ENCODE measurements around the gene MAPKAPK5. TPM values are rescaled to one million over a fixed set of nuclear protein-coding genes. Genes with fewer than 3 reads are reported as not detected.

MAPKAPK5 gene
- total and polyA plus RNA-seq, 9 of the 15 experiments (the other 6 are each of a cell fraction or from before 2014, with no cell fraction given), result 11.6 to 72.1 (median 60.4) TPM

- FAIRE-seq, result no peak
- Histone ChIP-seq H3K79me2 (ENCODE audit: control insufficient read depth, insufficient read depth, low read length) (peaks cover 94% of the 10 kb centered on the region), H3K4me3 (no peak overlapping the region), H3K27ac (ENCODE audit: extremely low read depth, low read depth, low read length) (peak overlapping the region; percentile 30), H3K9me3 (replicated peaks; ENCODE audit: control insufficient read depth, insufficient read depth, low read depth, low read length) (no peaks in the 10 kb centered on the region; the same call in 1 of the 2 replicates), H4K20me1 (replicated peaks; ENCODE audit: control insufficient read depth, insufficient read depth, low read length) (0 out of 2 replicates have a peak, but pooled peaks cover 4% of the 10 kb centered on the region), H3K9me1 (ENCODE audit: control insufficient read depth, insufficient read depth, low read length) (peaks cover 3% of the 10 kb centered on the region), H3K36me3 (ENCODE audit: control insufficient read depth, insufficient read depth, low read length) (peaks cover 48% of the 10 kb centered on the region), H3K9ac (ENCODE audit: insufficient read depth in 1 of 2, low read depth in 2 of 2, low read length in 2 of 2) (peak overlapping the region in 1 of 2 experiments; percentile 10; a peak in 1 of 4 replicates), H3K4me2 (ENCODE audit: insufficient read depth, low read length) (0 out of 2 replicates have a peak overlapping the region, but pooled peaks have one; percentile 4), H3K27me3 (ENCODE audit: control insufficient read depth in 2 of 2, insufficient read depth in 2 of 2, low read length in 2 of 2) (no peaks in the 10 kb centered on the region), H3K4me1 (replicated peaks in 1 of 2; ENCODE audit: control insufficient read depth in 2 of 2, insufficient read depth in 2 of 2, low read length in 2 of 2) (peaks cover 9 to 20% of the 10 kb centered on the region in 2 experiments; a peak in 4 of 5 replicates), H2AFZ (ENCODE audit: low read depth, low read length) (no peak overlapping the region)
- in situ Hi-C loops (cut with MboI), result no loop called here
- TF ChIP-seq PCBP1 (IDR thresholded peaks at IDR 0.05; ENCODE audit: low read depth, low read length, poor library complexity, severe bottlenecking), result no peak
- intact Hi-C loops (cut with micrococcal nuclease), result loop anchor here (10.0 kb wide), 1 partner anchor 559 kb away; the partner anchor contains the start of gene RPL6
- DNase-seq (ENCODE audit: extremely low read depth in 1 of 4, low spot score in 3 of 4), result no peak
- ChIA-PET CTCF (ENCODE audit: low intra/inter-chr PET ratio) (no interaction called here), POLR2A (interaction anchor here (1.2 to 1.6 kb wide), 2 partner anchors 9 to 20 kb away, joined by 3 read pairs; no protein-coding TSS in a partner anchor)
- ATAC-seq, result no peak
- 56% methylated on average over 2 of the region's 2 CpGs for WGBS (ENCODE audit: insufficient coverage, low coverage, missing lambda C conversion rate)
- no TSS peak for BruUV-seq (replicated peaks)
These were observed 4.0 kb downstream of the MAPKAPK5 start for GRCh38 chr12:111846016-111846415.

GRCh38 chr12:111850526-111850925 lies 8.5 kb downstream of the MAPKAPK5 start:
- peaks cover 93% of the 10 kb centered on the region for H3K79me2 ChIP-seq (ENCODE audit: control insufficient read depth, insufficient read depth, low read length)
- H4K20me1 ChIP-seq (replicated peaks; ENCODE audit: control insufficient read depth, insufficient read depth, low read length), result no peaks in the 10 kb centered on the region
- ChIA-PET POLR2A (interaction anchor here (0.6 to 1.1 kb wide), 4 partner anchors 9 to 121 kb away, joined by 3 read pairs; no protein-coding TSS in a partner anchor), CTCF (ENCODE audit: low intra/inter-chr PET ratio) (no interaction called here)
- intact Hi-C loops (cut with micrococcal nuclease), result no loop called here
- H3K36me3 ChIP-seq (ENCODE audit: control insufficient read depth, insufficient read depth, low read length), result peaks cover 43% of the 10 kb centered on the region
- FAIRE-seq (no peak), ATAC-seq (no peak), DNase-seq (ENCODE audit: extremely low read depth in 1 of 4, low spot score in 3 of 4) (no peak)
- TF ChIP-seq RHOXF2B (CRISPR knock-in tag; conservative IDR thresholded peaks at IDR 0.05) (no peak), LARP7 (IDR thresholded peaks at IDR 0.05) (no peak), HSF4 (CRISPR knock-in tag; IDR thresholded peaks at IDR 0.05; ENCODE audit: borderline replicate concordance) (no peak), BCOR (IDR thresholded peaks at IDR 0.05) (no peak), SIN3A (IDR thresholded peaks at IDR 0.05; ENCODE audit: borderline replicate concordance in 2 of 2, control insufficient read depth in 1 of 2, low read depth in 2 of 2, low read length in 2 of 2) (no peak)
- H3K9ac ChIP-seq (ENCODE audit: insufficient read depth in 1 of 2, low read depth in 2 of 2, low read length in 2 of 2), result no peak overlapping the region
- H3K27ac ChIP-seq (ENCODE audit: extremely low read depth, low read depth, low read length), result no peak overlapping the region
- 88% methylated on average over 2 of the region's 2 CpGs for WGBS (ENCODE audit: insufficient coverage, low coverage, missing lambda C conversion rate)
- H3K9me1 ChIP-seq (ENCODE audit: control insufficient read depth, insufficient read depth, low read length), result peaks cover 3% of the 10 kb centered on the region
- peaks cover 5 to 10% of the 10 kb centered on the region in 2 experiments; a peak in 4 of 5 replicates for H3K4me1 ChIP-seq (replicated peaks in 1 of 2; ENCODE audit: control insufficient read depth in 2 of 2, insufficient read depth in 2 of 2, low read length in 2 of 2)
- H2AFZ ChIP-seq (ENCODE audit: low read depth, low read length), result no peak overlapping the region
- H3K27me3 ChIP-seq (ENCODE audit: control insufficient read depth in 2 of 2, insufficient read depth in 2 of 2, low read length in 2 of 2), result no peaks in the 10 kb centered on the region
- in situ Hi-C loops (cut with MboI), result no loop called here
- H3K4me2 ChIP-seq (ENCODE audit: insufficient read depth, low read length), result no peak overlapping the region
- no TSS peak for BruUV-seq (replicated peaks)
- H3K4me3 ChIP-seq, result no peak overlapping the region
- H3K9me3 ChIP-seq (replicated peaks; ENCODE audit: control insufficient read depth, insufficient read depth, low read depth, low read length), result no peaks in the 10 kb centered on the region; the same call in 1 of the 2 replicates
